ENCODE data around the gene EED.

The EED gene

GRCh38 chr11:86244522-86245368 lies at the start of gene EED:
Gene EED (plus strand): TSS chr11:86244753. CDS start chr11:86245230, 477 bp downstream.
- no peaks in the 10 kb centered on the region for H3K36me3 ChIP-seq
- H3K4me3 ChIP-seq (ENCODE audit: low read depth in 1 of 2, low read length in 1 of 2), result peak within 1 kb of the TSS; percentile 98 to 100
- H3K4me1 ChIP-seq (ENCODE audit: control insufficient read depth in 1 of 2, insufficient read depth in 1 of 2, low read depth in 1 of 2, low read length in 1 of 2), result peaks cover 39 to 41% of the 10 kb centered on the region in 2 experiments
- no peaks in the 10 kb centered on the region for H3K9me3 ChIP-seq
- no peaks in the 10 kb centered on the region for H3K27me3 ChIP-seq
- TF ChIP-seq, protein P1, sequence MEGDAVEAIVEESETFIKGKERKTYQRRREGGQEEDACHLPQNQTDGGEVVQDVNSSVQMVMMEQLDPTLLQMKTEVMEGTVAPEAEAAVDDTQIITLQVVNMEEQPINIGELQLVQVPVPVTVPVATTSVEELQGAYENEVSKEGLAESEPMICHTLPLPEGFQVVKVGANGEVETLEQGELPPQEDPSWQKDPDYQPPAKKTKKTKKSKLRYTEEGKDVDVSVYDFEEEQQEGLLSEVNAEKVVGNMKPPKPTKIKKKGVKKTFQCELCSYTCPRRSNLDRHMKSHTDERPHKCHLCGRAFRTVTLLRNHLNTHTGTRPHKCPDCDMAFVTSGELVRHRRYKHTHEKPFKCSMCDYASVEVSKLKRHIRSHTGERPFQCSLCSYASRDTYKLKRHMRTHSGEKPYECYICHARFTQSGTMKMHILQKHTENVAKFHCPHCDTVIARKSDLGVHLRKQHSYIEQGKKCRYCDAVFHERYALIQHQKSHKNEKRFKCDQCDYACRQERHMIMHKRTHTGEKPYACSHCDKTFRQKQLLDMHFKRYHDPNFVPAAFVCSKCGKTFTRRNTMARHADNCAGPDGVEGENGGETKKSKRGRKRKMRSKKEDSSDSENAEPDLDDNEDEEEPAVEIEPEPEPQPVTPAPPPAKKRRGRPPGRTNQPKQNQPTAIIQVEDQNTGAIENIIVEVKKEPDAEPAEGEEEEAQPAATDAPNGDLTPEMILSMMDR (IDR thresholded peaks at IDR 0.05), result peak; percentile 31
- H3K27ac ChIP-seq, result peak within 1 kb of the TSS; percentile 94

GRCh38 chr11:86194998-86195397 lies 49.6 kb upstream of the EED start:
- peak overlapping the region; percentile 96 for H3K27ac ChIP-seq
- H3K9me3 ChIP-seq, result no peaks in the 10 kb centered on the region
- TF ChIP-seq, protein P1 (IDR thresholded peaks at IDR 0.05), result no peak
- H3K4me3 ChIP-seq (ENCODE audit: low read depth in 1 of 2, low read length in 1 of 2), result no peak overlapping the region
- no peaks in the 10 kb centered on the region for H3K27me3 ChIP-seq
- peaks cover 50 to 69% of the 10 kb centered on the region in 2 experiments for H3K4me1 ChIP-seq (ENCODE audit: control insufficient read depth in 1 of 2, insufficient read depth in 1 of 2, low read depth in 1 of 2, low read length in 1 of 2)
- no peaks in the 10 kb centered on the region for H3K36me3 ChIP-seq

DNA sequence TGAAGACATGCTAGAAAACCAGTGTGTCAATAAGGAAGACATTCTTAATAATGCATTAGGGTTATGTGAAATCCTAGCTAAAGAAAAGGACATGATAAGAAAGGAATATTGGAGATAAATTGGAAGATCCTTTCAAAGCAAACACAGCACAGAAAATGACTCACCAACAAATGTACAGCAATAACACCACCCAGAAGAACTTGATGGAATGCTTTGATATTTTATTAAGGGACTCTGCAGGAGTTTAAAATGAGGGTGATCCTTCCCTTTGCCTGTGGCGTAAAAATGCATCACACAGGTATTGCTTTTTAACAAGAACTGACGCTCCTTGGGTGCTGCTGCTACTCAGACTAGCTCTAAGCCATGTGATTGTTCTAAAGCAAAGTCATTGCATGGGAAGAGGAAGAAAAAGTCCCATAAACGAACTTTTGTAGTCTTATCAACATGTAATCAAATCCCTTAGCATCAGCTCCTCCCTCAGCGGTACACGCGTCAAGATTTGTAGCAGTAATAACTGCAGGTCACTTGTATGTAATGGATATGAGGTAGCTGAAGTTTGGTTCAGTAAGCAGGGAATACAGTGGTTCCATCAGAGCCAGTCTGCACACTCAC lies 48.4 kb upstream of the EED start:
- no peak overlapping the region for H3K4me3 ChIP-seq (ENCODE audit: low read depth in 1 of 2, low read length in 1 of 2)
- no peaks in the 10 kb centered on the region for H3K27me3 ChIP-seq
- peak overlapping the region; percentile 64 for H3K27ac ChIP-seq
- H3K4me1 ChIP-seq (ENCODE audit: control insufficient read depth in 1 of 2, insufficient read depth in 1 of 2, low read depth in 1 of 2, low read length in 1 of 2), result peaks cover 60 to 79% of the 10 kb centered on the region in 2 experiments
- TF ChIP-seq, protein P1 (IDR thresholded peaks at IDR 0.05), result no peak
- H3K36me3 ChIP-seq, result no peaks in the 10 kb centered on the region
- H3K9me3 ChIP-seq, result no peaks in the 10 kb centered on the region

DNA sequence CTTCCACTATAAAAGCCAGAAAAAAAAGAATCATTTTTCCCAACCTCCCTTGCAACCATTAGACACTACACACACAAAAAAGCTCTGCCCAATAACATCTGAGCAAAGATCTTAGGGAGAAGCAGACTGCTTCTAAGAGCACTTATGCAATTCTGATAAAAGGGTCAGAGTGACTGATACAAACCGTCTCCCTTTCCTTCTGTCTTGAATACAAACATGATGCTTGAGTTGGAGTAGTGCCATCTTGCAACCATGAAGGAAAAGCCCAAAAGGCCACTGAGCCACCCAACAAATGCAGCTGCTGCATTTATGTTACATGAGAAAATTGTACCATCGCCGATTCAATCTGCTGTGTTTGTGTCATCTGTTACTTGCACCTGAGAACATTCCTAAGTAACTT lies 47.6 kb upstream of the EED start:
- H3K4me1 ChIP-seq (ENCODE audit: control insufficient read depth in 1 of 2, insufficient read depth in 1 of 2, low read depth in 1 of 2, low read length in 1 of 2), result peaks cover 66 to 82% of the 10 kb centered on the region in 2 experiments
- no peaks in the 10 kb centered on the region for H3K36me3 ChIP-seq
- peak overlapping the region; percentile 64 for H3K27ac ChIP-seq
- H3K4me3 ChIP-seq (ENCODE audit: low read depth in 1 of 2, low read length in 1 of 2), result no peak overlapping the region
- TF ChIP-seq, protein P1 (IDR thresholded peaks at IDR 0.05), result no peak
- no peaks in the 10 kb centered on the region for H3K27me3 ChIP-seq
- H3K9me3 ChIP-seq, result no peaks in the 10 kb centered on the region

GRCh38 chr11:86197448-86197847 lies 47.1 kb upstream of the EED start:
- H3K4me1 ChIP-seq (ENCODE audit: control insufficient read depth in 1 of 2, insufficient read depth in 1 of 2, low read depth in 1 of 2, low read length in 1 of 2), result peaks cover 65 to 80% of the 10 kb centered on the region in 2 experiments
- no peaks in the 10 kb centered on the region for H3K27me3 ChIP-seq
- no peaks in the 10 kb centered on the region for H3K9me3 ChIP-seq
- H3K4me3 ChIP-seq (ENCODE audit: low read depth in 1 of 2, low read length in 1 of 2), result no peak overlapping the region
- H3K36me3 ChIP-seq, result no peaks in the 10 kb centered on the region
- H3K27ac ChIP-seq, result peak overlapping the region; percentile 64
- TF ChIP-seq, protein P1 (IDR thresholded peaks at IDR 0.05), result no peak
